RWPE2 (cell line): Measurements from ENCODE around the gene GGPS1.

Experiments
- ATAC-seq: fragments of 200-7000 bp; cut with Tn5 transposase; 3 replicates; pipeline ENCODE4 v1.9.1; 2021; ENCODE audit warnings: low read depth
- DNase-seq: peaks from one replicate; pipeline ENCODE4 v3.0.0-alpha.2; 2020; ENCODE audit warnings: low spot score
- H3K27ac ChIP-seq: fragments of 450-650 bp; 2 replicates; pipeline ENCODE4 v1.5.1; 2017; ENCODE audit warnings: mild to moderate bottlenecking; ENCODE audit not compliant: poor library complexity, severe bottlenecking
- H3K27me3 ChIP-seq: fragments of 250-450 bp; sonication (Bioruptor Pico); 2 replicates; pipeline ENCODE4 v1.5.1; 2021; ENCODE audit warnings: mild to moderate bottlenecking, moderate library complexity; ENCODE audit not compliant: insufficient read depth, poor library complexity, severe bottlenecking
- H3K36me3 ChIP-seq: fragments of 250-450 bp; sonication (Bioruptor Pico); 2 replicates; pipeline ENCODE4 v1.5.1; 2020; ENCODE audit warnings: low read depth, mild to moderate bottlenecking, moderate library complexity
- H3K4me1 ChIP-seq: fragments of 250-450 bp; sonication (Bioruptor Pico); 2 replicates; pipeline ENCODE4 v1.5.1; 2021; ENCODE audit warnings: mild to moderate bottlenecking, moderate library complexity; ENCODE audit not compliant: insufficient read depth, poor library complexity, severe bottlenecking
- H3K4me3 ChIP-seq: fragments of 250-450 bp; sonication (Bioruptor Pico); 2 replicates; pipeline ENCODE4 v1.5.1; 2021; ENCODE audit warnings: mild to moderate bottlenecking, moderate library complexity; ENCODE audit not compliant: severe bottlenecking
- H3K9me3 ChIP-seq: fragments of 250-450 bp; sonication (Bioruptor Pico); 2 replicates; pipeline ENCODE4 v1.5.1; 2021; ENCODE audit warnings: mild to moderate bottlenecking, moderate library complexity; ENCODE audit not compliant: severe bottlenecking
- TF ChIP-seq, protein P1 (sequence below): fragments of 450-650 bp; IDR thresholded peaks from one replicate; pipeline ENCODE4 v1.5.1; 2017; ENCODE audit warnings: mild to moderate bottlenecking, moderate library complexity; ENCODE audit not compliant: poor library complexity, severe bottlenecking

GGPS1 gene

DNA sequence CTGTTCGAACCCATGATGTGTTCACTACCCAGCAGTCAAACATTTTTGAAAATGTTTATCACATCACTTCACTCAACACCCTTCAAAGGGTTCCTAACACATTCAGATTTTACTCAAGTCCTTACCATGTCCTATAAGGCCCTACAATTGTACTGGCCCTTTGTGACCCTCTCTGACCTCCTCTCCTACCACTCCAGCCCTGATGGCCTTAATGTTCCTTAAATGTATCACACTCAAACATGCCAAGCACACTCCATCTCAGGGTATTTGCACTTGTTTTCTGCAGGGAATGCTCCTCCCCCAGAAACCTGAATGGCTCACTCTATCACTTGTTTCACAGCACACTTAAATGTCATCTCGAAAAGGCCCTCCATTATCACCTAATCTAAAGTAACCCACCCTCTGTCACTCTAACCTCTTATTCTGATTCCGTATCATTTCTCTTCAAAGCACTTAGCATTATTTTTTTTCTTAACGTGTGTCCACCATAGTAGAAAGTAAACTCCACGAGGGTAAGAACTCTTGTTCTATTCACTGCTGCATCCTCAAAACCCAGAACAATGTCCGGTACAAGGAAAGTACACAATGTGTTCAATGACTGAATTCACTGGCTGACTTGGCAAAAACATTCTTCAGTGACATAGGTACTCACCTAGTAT, 7.7 kb upstream of the GGPS1 start:
- no peaks in the 10 kb centered on the region for H3K9me3 ChIP-seq
- no peak overlapping the region for H3K4me3 ChIP-seq
- H3K4me1 ChIP-seq, result peaks cover 10% of the 10 kb centered on the region
- no peak for DNase-seq
- ATAC-seq, result no peak
- no peak overlapping the region for H3K27ac ChIP-seq
- TF ChIP-seq, protein P1, sequence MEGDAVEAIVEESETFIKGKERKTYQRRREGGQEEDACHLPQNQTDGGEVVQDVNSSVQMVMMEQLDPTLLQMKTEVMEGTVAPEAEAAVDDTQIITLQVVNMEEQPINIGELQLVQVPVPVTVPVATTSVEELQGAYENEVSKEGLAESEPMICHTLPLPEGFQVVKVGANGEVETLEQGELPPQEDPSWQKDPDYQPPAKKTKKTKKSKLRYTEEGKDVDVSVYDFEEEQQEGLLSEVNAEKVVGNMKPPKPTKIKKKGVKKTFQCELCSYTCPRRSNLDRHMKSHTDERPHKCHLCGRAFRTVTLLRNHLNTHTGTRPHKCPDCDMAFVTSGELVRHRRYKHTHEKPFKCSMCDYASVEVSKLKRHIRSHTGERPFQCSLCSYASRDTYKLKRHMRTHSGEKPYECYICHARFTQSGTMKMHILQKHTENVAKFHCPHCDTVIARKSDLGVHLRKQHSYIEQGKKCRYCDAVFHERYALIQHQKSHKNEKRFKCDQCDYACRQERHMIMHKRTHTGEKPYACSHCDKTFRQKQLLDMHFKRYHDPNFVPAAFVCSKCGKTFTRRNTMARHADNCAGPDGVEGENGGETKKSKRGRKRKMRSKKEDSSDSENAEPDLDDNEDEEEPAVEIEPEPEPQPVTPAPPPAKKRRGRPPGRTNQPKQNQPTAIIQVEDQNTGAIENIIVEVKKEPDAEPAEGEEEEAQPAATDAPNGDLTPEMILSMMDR, result no peak
- H3K27me3 ChIP-seq, result no peaks in the 10 kb centered on the region
- no peaks in the 10 kb centered on the region; the same call in 1 of the 2 replicates for H3K36me3 ChIP-seq

DNA sequence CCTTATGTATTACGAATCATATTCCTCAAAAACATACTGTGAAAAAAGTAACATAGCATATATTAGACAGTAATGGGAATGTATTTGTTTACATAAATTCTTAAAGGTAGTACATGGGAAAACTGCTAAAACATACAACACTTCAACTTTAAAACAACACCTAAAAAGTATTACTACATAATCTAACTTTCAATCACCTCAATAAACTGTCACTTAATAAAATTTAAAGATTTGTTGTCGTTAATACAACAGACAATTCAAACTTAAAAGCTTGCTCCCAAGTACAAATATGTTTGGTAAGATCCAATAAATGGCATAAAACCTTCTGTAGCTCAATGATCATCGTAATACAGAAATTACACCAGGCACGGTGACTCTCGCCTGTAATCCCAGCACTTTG, 4.1 kb upstream of the GGPS1 start:
- peaks cover 17% of the 10 kb centered on the region for H3K4me1 ChIP-seq
- no peak overlapping the region for H3K4me3 ChIP-seq
- no peaks in the 10 kb centered on the region for H3K9me3 ChIP-seq
- DNase-seq (no peak), ATAC-seq (no peak)
- H3K27me3 ChIP-seq, result no peaks in the 10 kb centered on the region
- peaks cover 3% of the 10 kb centered on the region for H3K36me3 ChIP-seq
- H3K27ac ChIP-seq, result no peak overlapping the region
- TF ChIP-seq, protein P1, result no peak

DNA sequence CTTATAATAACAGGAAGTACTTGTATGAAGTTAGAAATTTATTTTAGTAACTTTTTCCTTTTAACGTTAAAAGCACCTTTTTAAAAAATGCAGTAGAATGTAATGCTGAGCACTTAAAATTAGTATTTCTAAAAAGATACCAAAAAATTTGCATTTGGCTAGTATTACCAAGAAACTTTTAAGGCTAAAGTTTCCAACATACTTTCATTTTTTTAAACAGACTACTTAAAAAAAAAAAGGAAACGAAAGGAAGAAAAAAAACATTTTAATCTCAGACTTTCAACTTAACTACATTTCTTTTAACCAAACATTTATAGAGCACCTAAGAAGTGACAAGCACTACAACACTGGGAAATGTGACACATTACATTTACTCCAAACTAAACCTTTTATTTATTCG, 3.2 kb upstream of the GGPS1 start:
- DNase-seq (no peak), ATAC-seq (no peak)
- TF ChIP-seq, protein P1, result no peak
- Histone ChIP-seq H3K27ac (no peak overlapping the region), H3K9me3 (no peaks in the 10 kb centered on the region), H3K4me1 (peaks cover 18% of the 10 kb centered on the region), H3K36me3 (peaks cover 3% of the 10 kb centered on the region), H3K27me3 (no peaks in the 10 kb centered on the region), H3K4me3 (peak overlapping the region; percentile 96)

DNA sequence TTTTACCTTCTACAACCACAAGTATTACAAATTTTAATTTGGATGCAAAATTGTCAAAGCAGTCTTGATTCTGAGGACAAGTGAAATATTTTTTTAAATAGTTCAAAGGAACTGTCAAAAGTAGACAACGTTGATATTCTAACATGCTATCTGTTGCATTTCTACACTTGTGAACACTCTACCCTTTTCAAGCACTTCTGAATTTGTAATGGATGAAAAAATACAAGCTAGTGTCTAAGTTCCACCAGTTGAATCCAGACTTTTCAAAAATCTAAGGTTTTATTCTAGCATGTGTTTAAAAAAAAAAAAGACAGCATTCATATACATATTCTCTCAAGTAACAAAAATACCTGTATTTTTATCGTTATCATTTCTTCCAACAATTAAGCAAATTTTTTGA, 2.5 kb upstream of the GGPS1 start:
- Histone ChIP-seq H3K4me3 (peak overlapping the region; percentile 96), H3K36me3 (peaks cover 5% of the 10 kb centered on the region), H3K9me3 (no peaks in the 10 kb centered on the region), H3K4me1 (peaks cover 24% of the 10 kb centered on the region), H3K27me3 (no peaks in the 10 kb centered on the region), H3K27ac (no peak overlapping the region)
- DNase-seq, result no peak
- no peak for ATAC-seq
- TF ChIP-seq, protein P1, result no peak

DNA sequence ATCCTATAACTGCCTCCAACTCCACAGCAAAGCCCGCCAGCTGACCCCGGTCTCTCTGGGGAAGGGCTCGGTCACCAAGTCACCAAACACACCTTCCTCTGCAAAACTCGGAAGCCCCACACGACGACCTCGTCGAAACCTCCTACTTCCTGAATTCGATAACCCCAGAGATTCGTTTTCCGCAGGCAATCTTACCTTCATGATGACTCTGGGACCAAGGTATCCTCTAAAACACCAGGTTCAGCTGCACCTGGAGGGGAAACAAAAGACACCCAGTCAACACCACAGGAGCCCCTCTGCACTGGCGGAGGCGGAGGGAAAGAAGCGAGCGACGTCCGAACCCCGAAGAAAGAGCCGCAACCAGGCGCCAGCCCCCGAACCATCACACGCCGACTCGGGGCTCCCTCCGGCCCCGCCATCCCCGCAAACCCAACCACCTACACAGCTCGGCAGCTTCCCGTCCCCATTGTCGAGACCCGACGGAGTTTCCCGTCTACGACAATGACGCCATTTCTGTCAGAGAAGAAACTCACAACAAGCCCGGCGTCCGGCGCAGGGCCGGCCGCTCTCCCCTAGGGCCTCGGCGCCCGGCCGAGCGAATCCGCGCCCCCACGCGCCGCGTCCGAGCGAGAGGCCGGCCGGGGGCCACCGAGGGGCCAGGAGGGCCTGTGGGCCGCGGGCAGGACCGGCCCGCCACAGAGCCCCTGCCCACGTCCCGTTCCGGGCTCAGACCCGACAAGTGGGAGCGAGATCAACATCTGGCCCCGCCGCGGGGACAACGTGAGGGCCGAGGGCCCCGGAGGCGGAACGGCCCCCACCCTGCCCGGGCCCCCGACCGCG, 1.4 kb upstream of the GGPS1 start:
- TF ChIP-seq, protein P1, result no peak
- H3K4me3 ChIP-seq, result peak overlapping the region; percentile 96
- no peaks in the 10 kb centered on the region for H3K9me3 ChIP-seq
- H3K36me3 ChIP-seq, result peaks cover 9% of the 10 kb centered on the region
- ATAC-seq (no peak), DNase-seq (no peak)
- no peaks in the 10 kb centered on the region for H3K27me3 ChIP-seq
- peak overlapping the region; percentile 75 for H3K27ac ChIP-seq
- peaks cover 34% of the 10 kb centered on the region for H3K4me1 ChIP-seq
